Daoy (cell line): ENCODE measurements around the gene KRT39. TPM values are rescaled to one million over a fixed set of nuclear protein-coding genes. Genes with fewer than 3 reads are reported as not detected.

Experiments used
- DNase-seq: peaks from one replicate; pipeline ENCODE4 v3.0.0-alpha.2; 2015; ENCODE audit warnings: low read depth
- total RNA-seq: library from RNA; depleted of rRNA; stranded (reverse); fragments of >200 nt; shearing (Covaris generic); gene quantifications from 2 replicates; pipeline ENCODE4 v1.2.3, GENCODE V29; 2014

KRT39 gene
- total RNA-seq, 1 experiment from 2014 or later = not detected

- DNase-seq = no peak
Observed at GRCh38 chr17:40980596-40980995, 13.8 kb upstream of the KRT39 start.

GRCh38 chr17:40980117-40980516 lies 13.4 kb upstream of the KRT39 start:
- DNase-seq = no peak

DNA sequence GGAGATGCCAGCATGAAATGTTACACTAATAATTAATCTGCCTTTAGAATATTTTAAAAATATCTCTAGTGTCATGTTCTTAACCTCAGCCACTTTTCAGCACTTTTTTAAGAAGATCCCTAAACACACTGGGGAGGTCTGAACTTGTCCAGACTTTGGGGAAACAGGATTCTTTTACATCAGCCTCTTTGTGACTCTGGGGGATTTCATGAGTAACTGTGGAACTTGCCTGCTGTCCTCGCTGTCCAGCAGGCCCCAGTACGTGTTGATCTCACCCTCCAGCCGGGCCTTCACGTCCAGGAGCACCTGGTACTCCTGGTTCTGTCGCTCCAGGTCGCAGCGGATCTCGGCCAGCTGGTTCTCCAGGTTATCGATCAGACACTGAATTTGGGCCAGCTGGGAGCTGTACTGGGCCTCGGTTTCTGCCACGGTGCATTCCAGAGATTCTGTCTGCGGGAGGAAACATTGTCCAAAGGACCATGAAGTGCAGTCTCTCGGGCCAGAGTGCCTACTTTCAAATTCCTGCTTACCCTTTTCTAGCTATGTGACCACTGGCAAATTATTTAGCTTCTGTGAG lies 11.9 kb upstream of the KRT39 start:
- DNase-seq = no peak

GRCh38 chr17:40975516-40975915 lies 8.8 kb upstream of the KRT39 start:
- no peak for DNase-seq

- no peak for DNase-seq
Observed at GRCh38 chr17:40974366-40974765, 7.6 kb upstream of the KRT39 start.

DNA sequence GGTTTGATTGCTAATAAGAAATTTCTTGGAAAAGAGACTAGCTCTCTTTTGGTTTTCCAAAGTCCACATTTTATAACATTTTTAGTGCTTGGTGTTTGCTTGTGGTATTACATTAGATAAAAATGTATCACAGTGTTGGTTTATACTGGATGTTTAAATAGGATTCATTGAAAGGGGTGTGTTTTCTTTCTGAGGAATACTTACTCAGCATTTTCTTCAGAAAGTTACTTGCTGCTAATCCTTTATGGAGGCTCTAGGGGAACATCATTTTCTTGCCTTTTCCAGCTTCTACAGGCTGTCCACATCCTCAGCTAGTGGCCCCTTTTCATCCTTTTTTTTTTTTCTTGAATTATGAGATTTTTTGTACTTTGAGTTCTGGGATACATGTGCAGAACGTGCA lies 834 bp upstream of the KRT39 start:
- no peak for DNase-seq

DNA sequence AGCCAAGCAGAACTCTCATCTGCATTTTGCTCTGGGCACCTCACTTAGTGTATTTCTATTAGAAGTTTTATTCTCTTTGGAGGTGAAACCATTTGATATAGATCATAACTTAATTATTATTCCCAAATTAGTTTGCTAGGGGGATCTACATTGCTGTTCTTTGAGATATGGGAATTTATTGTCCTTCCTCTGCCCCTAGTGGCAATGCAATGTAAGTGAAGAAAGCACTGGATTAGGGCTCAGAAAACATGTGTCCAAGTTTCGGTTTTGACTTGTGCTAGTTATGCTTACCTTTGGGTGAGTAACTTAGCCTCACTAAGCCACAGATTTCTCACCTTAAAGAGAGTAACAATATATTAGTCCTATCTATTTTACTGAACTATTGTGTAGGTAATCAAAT lies 2.9 kb downstream of the KRT39 start:
- DNase-seq = peak; percentile 38

DNA sequence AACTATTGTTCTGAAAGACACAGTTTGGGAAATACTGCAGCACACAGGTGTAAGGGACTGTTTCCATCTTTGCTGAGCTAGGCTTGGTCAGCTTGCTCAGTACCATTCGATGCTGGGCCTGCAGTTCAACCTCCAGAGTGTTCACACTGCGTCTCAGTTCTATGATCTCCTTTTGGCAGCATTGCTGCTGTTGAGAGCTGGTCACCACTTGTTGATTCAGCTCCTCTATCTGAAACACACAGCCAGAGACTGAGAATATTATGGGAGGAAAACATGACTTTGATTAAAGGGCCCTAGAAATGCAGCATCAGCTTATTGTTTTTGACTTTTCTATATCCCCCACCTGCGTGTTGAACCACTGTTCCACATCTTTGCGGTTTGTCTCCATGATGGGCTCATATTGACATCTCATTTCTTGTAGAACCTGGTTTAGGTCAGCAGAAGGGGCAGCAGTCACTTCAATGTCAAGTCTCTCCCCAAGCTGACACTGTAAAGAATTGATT lies 4.6 kb downstream of the KRT39 start:
- no peak for DNase-seq

DNA sequence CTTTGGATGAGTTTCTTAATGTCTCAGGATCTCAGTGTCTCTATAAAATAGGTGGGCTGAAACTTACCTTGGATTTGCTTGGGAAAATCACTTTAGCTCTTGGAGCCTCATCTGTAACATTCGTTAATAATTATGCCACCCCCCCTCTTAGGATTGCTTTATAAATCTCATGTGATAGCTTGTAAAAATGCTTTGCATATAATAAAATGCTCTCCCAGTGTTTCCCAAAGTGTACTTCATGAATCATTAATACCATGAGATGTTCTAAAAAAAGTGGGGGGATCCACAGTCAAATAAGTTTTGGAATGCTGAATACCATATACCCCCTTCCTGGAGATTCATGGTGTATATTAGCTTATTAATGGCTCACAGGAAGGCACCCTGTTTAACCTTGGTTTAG lies 5.2 kb downstream of the KRT39 start:
- no peak for DNase-seq

- DNase-seq = no peak
Observed at GRCh38 chr17:40960144-40960543, 6.6 kb downstream of the KRT39 start.

DNA sequence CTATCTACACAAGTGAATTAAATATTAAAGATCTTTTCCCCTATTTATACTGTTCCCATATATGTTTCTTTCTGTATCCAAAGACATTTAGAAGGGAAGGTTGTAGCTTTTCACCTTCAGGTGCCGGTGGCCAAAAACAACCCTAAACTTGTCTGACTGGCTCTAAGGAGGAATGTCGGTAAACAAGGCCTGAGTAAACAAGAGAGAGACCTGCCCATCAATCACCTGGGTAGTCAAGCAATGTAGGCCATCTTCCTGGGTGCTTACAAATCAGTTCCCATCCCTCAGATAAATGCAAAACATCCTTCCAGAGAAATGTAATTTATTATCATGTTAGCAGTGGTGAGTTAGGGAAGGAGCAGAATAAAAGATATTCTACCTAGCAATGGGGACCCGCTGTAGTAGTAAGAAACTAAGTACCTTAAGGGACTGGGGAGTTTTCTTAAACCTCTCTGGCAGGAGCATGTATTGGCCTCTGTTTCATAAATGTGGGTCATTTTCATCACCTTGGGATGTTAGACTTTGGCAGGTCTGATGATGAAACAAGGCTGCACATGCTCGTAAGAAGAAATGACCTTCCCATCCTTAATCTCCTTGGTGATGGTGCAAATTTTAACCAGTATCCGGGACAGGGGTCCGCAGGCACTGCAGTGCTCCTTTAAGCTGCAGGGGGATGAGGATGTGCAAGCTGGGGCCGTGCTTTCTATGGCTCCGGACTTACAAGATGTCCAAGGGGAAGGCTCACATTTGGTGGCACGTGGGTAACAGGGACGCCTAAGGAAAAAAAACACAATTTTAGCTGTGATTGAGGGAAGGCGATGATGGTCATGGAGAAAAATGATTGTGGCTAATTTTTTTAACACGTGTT lies 8.4 kb downstream of the KRT39 start:
- no peak for DNase-seq

GRCh38 chr17:40956401-40957254 lies 10.1 kb downstream of the KRT39 start:
- DNase-seq = peak; percentile 82

DNA sequence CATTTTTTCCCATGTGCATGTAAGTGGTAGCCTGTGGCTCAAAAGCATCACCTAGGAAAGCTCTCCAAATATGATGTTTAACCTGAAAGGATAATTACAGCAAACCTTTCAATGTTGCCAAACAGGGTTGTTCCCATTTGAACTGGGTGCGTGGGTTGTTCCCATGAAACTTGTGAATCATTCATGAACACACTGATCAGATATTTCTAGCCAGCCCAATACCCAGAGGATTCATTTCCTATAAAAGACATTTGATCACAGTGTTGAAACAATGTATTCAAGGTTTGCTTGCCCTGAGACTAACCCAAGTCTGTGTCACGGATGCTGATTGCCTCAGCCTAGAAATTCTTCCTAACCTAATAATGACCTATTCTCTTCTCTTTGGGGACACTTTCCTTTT lies 12.9 kb downstream of the KRT39 start:
- DNase-seq = peak; percentile 54

- DNase-seq = no peak
Observed at GRCh38 chr17:40952661-40953060, 14.1 kb downstream of the KRT39 start.

GRCh38 chr17:40952154-40952553 lies 14.6 kb downstream of the KRT39 start:
- DNase-seq = no peak

DNA sequence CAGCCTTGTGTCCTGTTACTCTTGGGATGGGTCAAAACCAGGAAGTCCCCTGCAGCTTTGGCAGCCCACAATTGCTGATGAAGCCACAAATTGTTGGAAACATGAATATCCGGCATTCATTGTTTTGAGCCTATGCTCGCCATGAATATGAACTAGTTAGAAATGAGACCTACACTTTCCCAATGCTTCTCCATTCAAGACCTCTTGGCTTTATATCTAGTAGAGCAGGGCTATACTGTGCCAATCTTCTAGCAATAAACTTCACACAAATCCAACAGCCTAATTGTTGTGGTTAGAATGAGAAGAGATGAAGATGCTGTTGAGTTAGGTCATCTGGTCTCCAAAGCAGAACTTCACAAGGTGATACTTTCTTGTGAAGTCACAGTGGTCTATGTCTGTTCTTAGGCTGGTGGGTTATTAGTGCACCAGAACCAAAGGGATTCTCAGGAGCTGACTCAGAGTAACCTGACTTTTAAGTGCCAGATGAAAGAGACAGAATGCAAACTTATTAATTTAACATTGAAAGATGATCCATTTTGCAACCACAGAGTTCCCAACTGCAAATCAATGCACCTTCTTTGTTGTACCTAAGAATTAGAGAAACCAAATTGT lies 15.6 kb downstream of the KRT39 start:
- DNase-seq = no peak

DNA sequence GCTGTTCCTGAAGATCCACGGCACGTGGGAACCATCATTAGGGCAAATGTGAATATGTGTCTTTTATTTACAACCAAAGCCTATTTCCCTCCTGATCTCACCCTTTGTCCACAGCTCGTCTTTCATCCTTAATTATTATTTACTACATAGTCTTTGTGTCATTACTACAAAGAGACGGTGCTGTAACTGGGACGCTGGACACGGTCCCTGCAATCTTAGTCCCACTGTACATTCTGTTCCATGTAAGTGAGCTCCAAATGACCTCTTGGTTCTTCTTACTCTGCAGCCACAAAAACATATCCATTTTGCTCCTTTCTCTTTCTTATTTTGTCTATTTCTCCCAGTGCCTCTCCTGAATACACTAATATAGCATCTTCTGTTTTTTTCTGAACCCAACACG lies 16.6 kb downstream of the KRT39 start:
- DNase-seq = no peak

GRCh38 chr17:40949418-40949817 lies 17.3 kb downstream of the KRT39 start:
- DNase-seq = no peak

DNA sequence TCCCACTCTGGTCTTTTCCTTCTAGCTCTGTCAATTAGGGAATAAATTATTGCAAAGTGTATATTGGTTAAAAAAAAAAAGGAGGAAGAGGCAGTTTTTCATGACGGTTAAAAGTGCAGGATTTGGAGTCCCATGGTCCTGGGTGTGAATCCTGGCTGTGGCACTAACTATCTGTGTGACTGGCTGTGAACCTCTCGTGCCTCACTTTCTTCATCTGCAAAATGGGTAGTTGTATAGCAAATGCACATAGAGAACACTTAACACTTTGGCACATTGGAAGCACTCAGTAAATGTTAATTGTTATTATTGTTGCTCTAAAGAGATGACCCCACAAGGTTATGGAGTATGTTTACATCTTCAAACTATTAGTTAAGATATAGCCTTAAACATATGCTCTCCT lies 18.8 kb downstream of the KRT39 start:
- no peak for DNase-seq

GRCh38 chr17:40945414-40945813 lies 21.3 kb downstream of the KRT39 start:
- DNase-seq = no peak

DNA sequence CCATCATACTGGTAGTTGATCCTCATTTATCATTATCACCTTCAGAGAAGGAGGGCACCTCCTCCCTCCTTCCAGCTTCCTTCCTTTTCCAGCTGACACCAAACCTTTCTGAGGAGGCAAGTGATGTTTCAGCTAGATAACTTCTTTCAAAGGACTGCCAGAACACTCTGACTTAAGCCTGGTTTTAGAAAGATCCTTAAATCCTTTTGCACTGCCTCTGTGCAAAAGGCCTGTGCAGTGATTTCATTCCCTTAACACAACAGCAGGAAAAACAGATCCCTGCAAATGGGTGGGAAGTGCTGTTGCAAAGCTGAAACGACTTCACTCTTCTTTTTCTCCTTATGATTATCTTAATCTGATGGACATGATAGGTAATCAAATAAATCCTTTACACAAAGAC lies 22.2 kb downstream of the KRT39 start:
- no peak for DNase-seq

DNA sequence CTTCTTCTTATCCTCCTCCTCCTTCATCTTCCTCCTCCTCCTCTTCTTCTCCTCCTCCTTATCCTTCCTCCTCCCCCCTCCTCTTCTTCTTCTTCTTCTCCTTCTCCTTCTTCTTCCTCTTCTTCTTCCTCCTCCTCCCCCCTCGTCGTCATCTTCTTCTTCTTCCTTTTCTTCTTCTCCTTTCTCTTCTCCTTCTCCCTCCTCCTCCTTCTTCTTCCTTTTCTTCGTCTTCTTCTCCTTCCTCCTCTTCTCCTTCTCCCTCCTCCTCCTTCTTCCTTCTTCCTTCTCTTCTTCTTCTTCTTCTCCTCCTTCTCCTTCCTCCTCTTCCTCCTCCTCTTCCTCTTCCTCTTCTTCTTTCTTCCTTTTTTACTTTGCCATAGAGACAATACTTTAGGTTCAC lies 24.2 kb downstream of the KRT39 start:
- DNase-seq = no peak
